WTC11 (cell line): ENCODE results near the gene TEAD1.

Experiments
- CTCF ChIP-seq: fragments of 200-600 bp; IDR thresholded peaks from 2 replicates; pipeline ENCODE4 v1.8.0; 2022; ENCODE audit warnings: antibody characterized with exemption
- FOXJ3 ChIP-seq: sonication (generic); formaldehyde crosslinking; IDR thresholded peaks from 2 replicates; pipeline ENCODE4 v1.9.0; 2021; ENCODE audit warnings: missing genetic modification reagents, mild to moderate bottlenecking, borderline replicate concordance
- GTF2I ChIP-seq: fragments of 250-450 bp; sonication (Bioruptor Pico); conservative IDR thresholded peaks from 2 replicates; pipeline ENCODE4 v1.4.0; 2021; ENCODE audit warnings: mild to moderate bottlenecking
- MAX ChIP-seq: sonication (generic); formaldehyde crosslinking; IDR thresholded peaks from 2 replicates; pipeline ENCODE4 v1.8.0; 2022; ENCODE audit warnings: mild to moderate bottlenecking, missing genetic modification reagents
- RORB ChIP-seq: fragments of 250-450 bp; sonication (Bioruptor Pico); IDR thresholded peaks from 2 replicates; pipeline ENCODE4 v1.9.0; 2021; ENCODE audit warnings: mild to moderate bottlenecking
- TCF7 ChIP-seq: sonication (generic); formaldehyde crosslinking; IDR thresholded peaks from 2 replicates; pipeline ENCODE4 v1.8.0; 2022; ENCODE audit warnings: mild to moderate bottlenecking, low read depth, missing genetic modification reagents, moderate library complexity

- TF ChIP-seq CTCF: no peak
- no peak for TF ChIP-seq FOXJ3 (CRISPR knock-in tag)
- TF ChIP-seq TCF7 (CRISPR knock-in tag): no peak
- TF ChIP-seq MAX (CRISPR knock-in tag): no peak
- no peak for TF ChIP-seq RORB (CRISPR knock-in tag)
- TF ChIP-seq GTF2I: no peak
Measured at GRCh38 chr11:12815129-12815480, 140.9 kb downstream of the TEAD1 start.
